Natural killer cell (primary cell): ENCODE measurements around the gene SPRED2. TPM values are rescaled to one million over a fixed set of nuclear protein-coding genes. Genes with fewer than 3 reads are reported as not detected.

Source experiments
- ATAC-seq, 3 donors: fragments of 150-1000 bp in 2 of 3; fragments of 200-7000 bp in 1 of 3; cut with Tn5 transposase; 1 replicate in 1 of 3; 2 replicates in 2 of 3; pipeline ENCODE4 v1.10.0; 2021; ENCODE audit warnings: mild to moderate bottlenecking in 2 of 3, moderate library complexity in 2 of 3
- DNase-seq, 2 donors: peaks; one replicate each; pipeline versions ENCODE4 v3.0.0 to v3.0.0-alpha.2; 2013 to 2021; ENCODE audit warnings: mixed read lengths in 1 of 2
- H3K27ac ChIP-seq: one replicate; pipeline ENCODE4 v1.5.1; 2013; ENCODE audit warnings: mild to moderate bottlenecking, low read length
- H3K27me3 ChIP-seq: one replicate; pipeline ENCODE4 v1.6.1; 2013; ENCODE audit warnings: low read length; ENCODE audit not compliant: control insufficient read depth, insufficient read depth
- H3K36me3 ChIP-seq: one replicate; pipeline ENCODE4 v1.6.1; 2013; ENCODE audit warnings: low read length; ENCODE audit not compliant: control insufficient read depth, insufficient read depth
- H3K4me1 ChIP-seq: one replicate; pipeline ENCODE4 v1.6.1; 2013; ENCODE audit warnings: low read length; ENCODE audit not compliant: control insufficient read depth, insufficient read depth
- H3K4me3 ChIP-seq: one replicate; pipeline ENCODE4 v1.5.1; 2013; ENCODE audit warnings: low read length
- H3K9me3 ChIP-seq: one replicate; pipeline ENCODE4 v1.6.1; 2013; ENCODE audit warnings: low read length; ENCODE audit not compliant: control insufficient read depth, insufficient read depth
- H3K27ac Mint-ChIP-seq, 2 donors: one replicate each; pipeline ENCODE4 v1.8.0; 2022; ENCODE audit warnings: mild to moderate bottlenecking in 2 of 2, mixed read lengths in 2 of 2, moderate library complexity in 1 of 2
- H3K27me3 Mint-ChIP-seq, 2 donors: one replicate each; pipeline ENCODE4 v1.8.0; 2022; ENCODE audit warnings: low read depth in 2 of 2, mixed read lengths in 2 of 2
- H3K36me3 Mint-ChIP-seq: one replicate; pipeline ENCODE4 v1.8.0; 2022; ENCODE audit warnings: mixed read lengths
- H3K4me1 Mint-ChIP-seq, 2 donors: one replicate each; pipeline ENCODE4 v1.8.0; 2022; ENCODE audit warnings: mixed read lengths in 2 of 2
- H3K4me3 Mint-ChIP-seq: one replicate; pipeline ENCODE4 v1.8.0; 2022; ENCODE audit warnings: mild to moderate bottlenecking, moderate library complexity, mixed read lengths
- H3K9me3 Mint-ChIP-seq, 2 donors: one replicate each; pipeline ENCODE4 v1.8.0; 2022; ENCODE audit warnings: mixed read lengths in 2 of 2
- WGBS: methylation state at CpG from one replicate; pipeline ENCODE4 v1.1.7; 2013; ENCODE audit warnings: missing lambda C conversion rate; ENCODE audit not compliant: insufficient coverage; 5-methylcytosine and 5-hydroxymethylcytosine counted together
- intact Hi-C: fragments of 100-400 bp; cut with micrococcal nuclease; formaldehyde crosslinking; loops from one replicate; pipeline ENCODE4 v1.14.2; 2022
- total RNA-seq, 4 donors: library from RNA; stranded (reverse); fragments of 120-200 nt in 1 of 4; gene quantifications; one replicate each; pipeline versions ENCODE4 v1.2.3 to v1.2.4, GENCODE V29; 2013 to 2022
- TF ChIP-seq, protein P1 (sequence below): fragments of 200-600 bp; IDR thresholded peaks from one replicate; pipeline ENCODE4 v1.8.0; 2022; ENCODE audit warnings: antibody characterized with exemption

The SPRED2 gene
- total RNA-seq, 3 donors from 2014 or later (not counting 1 experiment from before 2014, with no cell fraction given) = 3.8 to 8.6 (median 8.3) TPM

DNA sequence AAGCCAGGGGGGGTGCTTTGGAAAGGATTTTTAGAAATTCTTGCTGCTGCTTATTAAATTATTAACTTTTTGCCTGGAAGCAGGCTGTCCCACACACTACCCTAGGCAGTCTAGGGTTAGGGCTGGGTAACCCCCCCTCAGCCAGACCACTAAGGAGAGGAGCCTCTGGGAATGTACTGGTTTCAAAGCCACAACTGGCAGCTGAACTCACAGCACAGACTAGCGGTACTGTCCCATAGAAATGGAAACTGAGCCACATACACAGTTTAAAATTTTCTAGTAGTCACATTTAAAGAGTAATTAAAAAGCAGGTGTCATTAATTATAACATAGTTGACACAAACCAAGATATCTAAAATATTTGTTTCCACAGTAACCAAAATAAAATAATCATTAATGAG lies 50.1 kb downstream of the SPRED2 start:
- H3K27ac Mint-ChIP-seq = peak overlapping the region; percentile 58 to 73
- Histone ChIP-seq H3K27ac (no peak overlapping the region), H3K4me1 (peaks cover 17% of the 10 kb centered on the region), H3K9me3 (no peaks in the 10 kb centered on the region), H3K4me3 (no peak overlapping the region), H3K27me3 (no peaks in the 10 kb centered on the region), H3K36me3 (no peaks in the 10 kb centered on the region)
- H3K4me3 Mint-ChIP-seq = peak overlapping the region; percentile 74
- no peaks in the 10 kb centered on the region for H3K9me3 Mint-ChIP-seq
- H3K36me3 Mint-ChIP-seq = no peaks in the 10 kb centered on the region
- intact Hi-C loops = no loop called here
- TF ChIP-seq, protein P1, sequence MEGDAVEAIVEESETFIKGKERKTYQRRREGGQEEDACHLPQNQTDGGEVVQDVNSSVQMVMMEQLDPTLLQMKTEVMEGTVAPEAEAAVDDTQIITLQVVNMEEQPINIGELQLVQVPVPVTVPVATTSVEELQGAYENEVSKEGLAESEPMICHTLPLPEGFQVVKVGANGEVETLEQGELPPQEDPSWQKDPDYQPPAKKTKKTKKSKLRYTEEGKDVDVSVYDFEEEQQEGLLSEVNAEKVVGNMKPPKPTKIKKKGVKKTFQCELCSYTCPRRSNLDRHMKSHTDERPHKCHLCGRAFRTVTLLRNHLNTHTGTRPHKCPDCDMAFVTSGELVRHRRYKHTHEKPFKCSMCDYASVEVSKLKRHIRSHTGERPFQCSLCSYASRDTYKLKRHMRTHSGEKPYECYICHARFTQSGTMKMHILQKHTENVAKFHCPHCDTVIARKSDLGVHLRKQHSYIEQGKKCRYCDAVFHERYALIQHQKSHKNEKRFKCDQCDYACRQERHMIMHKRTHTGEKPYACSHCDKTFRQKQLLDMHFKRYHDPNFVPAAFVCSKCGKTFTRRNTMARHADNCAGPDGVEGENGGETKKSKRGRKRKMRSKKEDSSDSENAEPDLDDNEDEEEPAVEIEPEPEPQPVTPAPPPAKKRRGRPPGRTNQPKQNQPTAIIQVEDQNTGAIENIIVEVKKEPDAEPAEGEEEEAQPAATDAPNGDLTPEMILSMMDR = no peak
- H3K27me3 Mint-ChIP-seq = no peaks in the 10 kb centered on the region
- DNase-seq (no peak), ATAC-seq (no peak)
- peaks cover 27 to 38% of the 10 kb centered on the region in 2 donors for H3K4me1 Mint-ChIP-seq
- WGBS = 0% methylated on average over 1 of the region's 1 CpG

DNA sequence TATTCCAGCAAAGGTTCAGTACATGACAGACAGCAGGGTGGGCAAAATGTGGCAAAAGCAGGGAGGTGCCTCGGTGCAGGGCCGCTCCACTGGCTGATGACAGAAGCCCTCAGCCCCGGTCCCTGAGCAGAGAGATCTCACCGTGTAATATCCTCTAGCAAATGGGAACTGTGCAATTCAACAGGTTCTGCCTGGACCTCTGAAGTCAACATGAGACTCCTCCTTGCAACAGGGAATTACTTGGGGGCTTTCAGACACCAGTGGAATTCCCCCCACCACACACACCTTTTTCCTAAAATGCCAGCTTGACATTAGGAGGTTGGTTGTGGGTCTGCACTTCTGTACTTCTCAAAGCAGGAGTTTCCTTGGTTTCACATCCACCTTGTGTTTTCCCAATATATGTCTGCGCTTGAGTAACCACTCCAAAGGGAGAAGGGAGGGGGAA lies 50.8 kb downstream of the SPRED2 start:
- Mint-ChIP-seq H3K4me1 (peaks cover 27 to 38% of the 10 kb centered on the region in 2 donors), H3K36me3 (no peaks in the 10 kb centered on the region), H3K9me3 (no peaks in the 10 kb centered on the region), H3K27me3 (no peaks in the 10 kb centered on the region), H3K27ac (no peak overlapping the region), H3K4me3 (no peak overlapping the region)
- Histone ChIP-seq H3K27me3 (no peaks in the 10 kb centered on the region), H3K4me3 (no peak overlapping the region), H3K9me3 (no peaks in the 10 kb centered on the region), H3K27ac (no peak overlapping the region), H3K4me1 (peaks cover 17% of the 10 kb centered on the region), H3K36me3 (no peaks in the 10 kb centered on the region)
- no peak for DNase-seq
- WGBS = 94% methylated on average over 5 of the region's 5 CpGs
- ATAC-seq = no peak
- intact Hi-C loops = no loop called here
- TF ChIP-seq, protein P1 = no peak

DNA sequence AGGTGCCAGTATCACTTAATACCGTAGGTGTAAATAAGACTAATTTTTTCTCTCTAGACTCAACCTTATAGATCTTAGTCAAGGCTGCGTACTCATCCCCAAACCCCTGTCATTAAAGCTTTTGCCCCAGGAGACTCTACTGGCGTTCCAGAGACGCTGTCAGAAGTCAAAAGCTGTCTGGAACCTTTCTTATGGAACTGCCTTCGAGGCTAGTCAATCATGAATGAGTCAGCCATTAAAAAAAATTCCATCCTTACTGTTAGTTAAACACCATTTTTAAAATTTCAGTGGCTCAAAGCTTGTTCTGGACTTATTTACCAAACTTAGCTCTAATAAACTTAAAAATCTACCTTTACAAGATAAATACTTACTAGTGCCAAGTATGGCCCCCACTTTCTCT lies 52.1 kb downstream of the SPRED2 start:
- no peak for ATAC-seq
- H3K4me1 ChIP-seq = peaks cover 17% of the 10 kb centered on the region
- no peaks in the 10 kb centered on the region for H3K27me3 ChIP-seq
- no peaks in the 10 kb centered on the region for H3K36me3 ChIP-seq
- intact Hi-C loops = no loop called here
- Mint-ChIP-seq H3K4me3 (no peak overlapping the region), H3K27ac (no peak overlapping the region), H3K4me1 (peaks cover 27 to 32% of the 10 kb centered on the region in 2 donors), H3K27me3 (no peaks in the 10 kb centered on the region), H3K36me3 (no peaks in the 10 kb centered on the region), H3K9me3 (no peaks in the 10 kb centered on the region)
- WGBS = 92% methylated on average over 5 of the region's 5 CpGs
- H3K27ac ChIP-seq = no peak overlapping the region
- no peaks in the 10 kb centered on the region for H3K9me3 ChIP-seq
- H3K4me3 ChIP-seq = no peak overlapping the region
- DNase-seq = no peak
- TF ChIP-seq, protein P1 = no peak

DNA sequence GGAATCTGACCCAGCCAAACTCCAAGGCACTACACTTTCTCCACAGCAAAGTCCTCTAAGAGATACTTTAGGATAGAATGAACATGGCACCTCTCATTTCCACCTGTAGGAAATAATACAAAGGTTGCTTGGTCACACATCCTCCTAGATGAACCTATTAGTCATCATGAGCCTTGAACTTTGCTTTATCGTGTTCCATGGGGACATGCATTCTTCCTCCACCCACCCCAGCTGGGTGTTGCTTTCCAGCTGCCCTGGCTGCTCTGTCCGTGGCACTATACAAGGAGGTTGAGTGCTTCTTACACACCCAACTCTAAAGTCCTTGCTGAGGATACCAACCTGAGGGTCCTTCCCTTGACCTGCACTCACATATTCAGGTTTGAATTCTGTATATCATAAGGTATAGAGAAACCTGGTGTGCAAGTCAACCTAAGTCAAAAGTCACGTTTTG lies 52.7 kb downstream of the SPRED2 start:
- H3K4me3 ChIP-seq = no peak overlapping the region
- H3K27me3 ChIP-seq = no peaks in the 10 kb centered on the region
- Mint-ChIP-seq H3K4me3 (no peak overlapping the region), H3K4me1 (peaks cover 27 to 30% of the 10 kb centered on the region in 2 donors), H3K9me3 (no peaks in the 10 kb centered on the region), H3K27me3 (no peaks in the 10 kb centered on the region), H3K36me3 (no peaks in the 10 kb centered on the region), H3K27ac (no peak overlapping the region)
- DNase-seq (no peak), ATAC-seq (no peak)
- H3K9me3 ChIP-seq = no peaks in the 10 kb centered on the region
- no peaks in the 10 kb centered on the region for H3K36me3 ChIP-seq
- no peak overlapping the region for H3K27ac ChIP-seq
- peaks cover 17% of the 10 kb centered on the region for H3K4me1 ChIP-seq
- intact Hi-C loops = no loop called here
- 81% methylated on average over 3 of the region's 3 CpGs for WGBS
- TF ChIP-seq, protein P1 = no peak
